ENCODE data around the gene BTBD17. TPM values are rescaled to one million over a fixed set of nuclear protein-coding genes. Genes with fewer than 3 reads are reported as not detected.

BTBD17 gene
- total RNA-seq, 1 donor from 2014 or later = not detected

DNA sequence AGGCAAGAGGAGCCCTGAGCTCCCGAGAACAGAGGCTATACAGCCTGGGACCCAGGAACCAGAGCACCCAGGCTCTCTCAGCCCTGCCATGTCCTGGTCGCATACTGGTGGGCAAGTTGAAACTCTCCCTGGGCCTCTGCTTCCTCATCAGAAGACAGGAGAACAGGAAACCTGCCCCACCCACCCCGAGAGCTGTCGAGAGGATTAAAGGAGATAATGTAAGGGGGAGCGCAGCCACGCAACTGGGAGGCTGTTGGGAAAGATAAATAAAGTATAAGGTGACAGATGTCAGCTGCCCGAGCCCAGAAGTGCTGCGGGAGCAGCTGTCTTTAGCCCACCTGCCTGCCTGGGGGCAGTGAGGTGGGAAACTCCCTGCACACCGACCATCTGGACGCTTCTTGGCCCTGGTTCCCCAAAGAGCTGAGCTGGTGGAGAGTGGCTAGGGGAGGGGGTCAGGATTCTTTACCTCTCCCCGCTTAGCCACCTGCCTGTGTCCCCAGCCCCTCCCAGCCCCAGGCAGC lies 28.8 kb downstream of the BTBD17 start:
- H3K36me3 Mint-ChIP-seq (ENCODE audit: low read depth) = no peaks in the 10 kb centered on the region
- peaks cover 16% of the 10 kb centered on the region for H3K27me3 Mint-ChIP-seq
- no peak for ATAC-seq (ENCODE audit: low read depth)
- POLR2A ChIA-PET = no interaction called here
- H3K27ac Mint-ChIP-seq = no peak overlapping the region
- DNase-seq = no peak
- H3K9me3 Mint-ChIP-seq = no peaks in the 10 kb centered on the region
- no peaks in the 10 kb centered on the region for H3K4me1 Mint-ChIP-seq
- TF ChIP-seq, protein P1, sequence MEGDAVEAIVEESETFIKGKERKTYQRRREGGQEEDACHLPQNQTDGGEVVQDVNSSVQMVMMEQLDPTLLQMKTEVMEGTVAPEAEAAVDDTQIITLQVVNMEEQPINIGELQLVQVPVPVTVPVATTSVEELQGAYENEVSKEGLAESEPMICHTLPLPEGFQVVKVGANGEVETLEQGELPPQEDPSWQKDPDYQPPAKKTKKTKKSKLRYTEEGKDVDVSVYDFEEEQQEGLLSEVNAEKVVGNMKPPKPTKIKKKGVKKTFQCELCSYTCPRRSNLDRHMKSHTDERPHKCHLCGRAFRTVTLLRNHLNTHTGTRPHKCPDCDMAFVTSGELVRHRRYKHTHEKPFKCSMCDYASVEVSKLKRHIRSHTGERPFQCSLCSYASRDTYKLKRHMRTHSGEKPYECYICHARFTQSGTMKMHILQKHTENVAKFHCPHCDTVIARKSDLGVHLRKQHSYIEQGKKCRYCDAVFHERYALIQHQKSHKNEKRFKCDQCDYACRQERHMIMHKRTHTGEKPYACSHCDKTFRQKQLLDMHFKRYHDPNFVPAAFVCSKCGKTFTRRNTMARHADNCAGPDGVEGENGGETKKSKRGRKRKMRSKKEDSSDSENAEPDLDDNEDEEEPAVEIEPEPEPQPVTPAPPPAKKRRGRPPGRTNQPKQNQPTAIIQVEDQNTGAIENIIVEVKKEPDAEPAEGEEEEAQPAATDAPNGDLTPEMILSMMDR (IDR thresholded peaks at IDR 0.05) = no peak
- CTCF ChIA-PET = no interaction called here
- intact Hi-C loops (cut with micrococcal nuclease) = no loop called here
- H3K4me3 Mint-ChIP-seq = no peak overlapping the region

DNA sequence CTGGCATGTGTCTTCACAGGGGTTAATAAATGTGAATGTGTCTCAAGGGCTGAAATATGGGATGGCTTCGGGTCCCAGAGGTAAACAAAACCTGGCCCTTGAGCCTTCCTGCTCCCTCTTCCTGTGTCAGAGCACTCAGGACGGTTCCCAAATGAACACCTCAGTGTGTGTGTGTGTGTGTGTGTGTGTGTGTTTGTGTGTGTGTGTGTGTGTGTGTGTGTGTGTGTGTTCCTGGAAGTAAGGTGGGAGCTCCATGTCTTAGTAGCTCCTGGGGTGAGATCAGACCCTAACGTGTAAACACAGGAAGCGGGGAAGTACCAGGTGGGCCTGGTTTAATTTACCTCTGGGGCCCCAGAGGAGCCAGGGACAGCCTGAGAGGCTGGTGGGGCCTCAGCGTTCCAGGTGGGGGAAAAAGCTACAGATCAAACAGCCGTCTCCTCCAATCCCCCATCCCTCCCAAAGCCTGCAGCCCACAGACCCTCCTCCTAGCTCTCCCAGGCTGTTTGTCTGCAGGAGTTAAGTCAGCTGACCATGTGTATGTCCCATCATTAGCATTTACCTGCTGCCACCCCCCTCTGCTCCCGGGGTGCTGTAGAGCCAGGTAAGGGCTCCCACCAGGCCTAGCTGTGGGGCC lies 29.5 kb downstream of the BTBD17 start:
- intact Hi-C loops (cut with micrococcal nuclease) = no loop called here
- POLR2A ChIA-PET = interaction anchor here (0.7 kb wide), 1 partner anchor 287 kb away, joined by 3 read pairs; no protein-coding TSS in a partner anchor
- CTCF ChIA-PET = no interaction called here
- H3K27me3 Mint-ChIP-seq = peaks cover 23% of the 10 kb centered on the region
- H3K9me3 Mint-ChIP-seq = no peaks in the 10 kb centered on the region
- no peaks in the 10 kb centered on the region for H3K36me3 Mint-ChIP-seq (ENCODE audit: low read depth)
- TF ChIP-seq, protein P1 (IDR thresholded peaks at IDR 0.05) = no peak
- ATAC-seq (ENCODE audit: low read depth) (no peak), DNase-seq (no peak)
- no peak overlapping the region for H3K27ac Mint-ChIP-seq
- no peak overlapping the region for H3K4me3 Mint-ChIP-seq
- no peaks in the 10 kb centered on the region for H3K4me1 Mint-ChIP-seq

DNA sequence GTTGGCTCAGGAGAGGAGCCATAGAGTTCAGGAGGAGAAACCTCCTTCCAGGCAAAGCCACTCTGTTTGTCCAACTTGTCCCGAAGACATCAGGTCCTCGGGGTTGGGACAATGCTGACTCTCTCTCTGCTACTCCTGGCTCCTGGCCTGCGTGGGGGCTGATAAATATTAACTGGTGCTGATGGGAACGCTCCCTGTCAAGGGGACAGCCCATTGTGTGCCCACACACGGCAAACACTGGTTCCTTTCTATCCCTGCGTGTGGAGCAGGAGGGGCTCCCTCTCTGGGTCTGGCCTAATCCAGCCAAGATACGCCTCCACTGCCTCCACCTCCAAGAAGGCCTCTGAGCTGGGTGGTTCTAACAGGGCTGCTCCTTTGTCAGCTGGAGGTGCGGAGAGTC lies 31.2 kb downstream of the BTBD17 start:
- DNase-seq = no peak
- Mint-ChIP-seq H3K36me3 (ENCODE audit: low read depth) (no peaks in the 10 kb centered on the region), H3K4me1 (peaks cover 7% of the 10 kb centered on the region), H3K4me3 (no peak overlapping the region), H3K27me3 (peaks cover 31% of the 10 kb centered on the region), H3K27ac (no peak overlapping the region), H3K9me3 (no peaks in the 10 kb centered on the region)
- CTCF ChIA-PET = no interaction called here
- TF ChIP-seq, protein P1 (IDR thresholded peaks at IDR 0.05) = no peak
- intact Hi-C loops (cut with micrococcal nuclease) = no loop called here
- POLR2A ChIA-PET = no interaction called here
- no peak for ATAC-seq (ENCODE audit: low read depth)

DNA sequence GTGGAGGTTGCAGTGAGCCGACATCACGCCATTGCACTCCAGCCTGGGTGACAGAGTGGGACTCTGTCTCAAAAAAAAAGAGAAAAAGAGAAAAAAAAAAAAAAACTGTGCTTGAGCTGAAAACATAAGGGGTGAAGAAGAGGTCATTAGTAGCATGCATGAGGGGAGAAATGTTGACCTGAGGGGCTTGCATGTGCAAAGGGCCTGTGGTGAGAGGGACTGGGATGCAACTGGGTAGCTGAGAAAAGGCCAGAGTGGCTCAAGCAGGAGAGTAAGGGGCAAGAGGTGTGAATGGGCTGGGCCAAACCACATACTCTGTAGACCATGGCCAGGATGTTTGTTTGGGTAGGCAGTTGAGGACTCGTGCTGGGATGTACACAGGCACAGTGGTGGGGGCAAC lies 32.3 kb downstream of the BTBD17 start:
- H3K27me3 Mint-ChIP-seq = peaks cover 39% of the 10 kb centered on the region
- TF ChIP-seq, protein P1 (IDR thresholded peaks at IDR 0.05) = no peak
- no peak for ATAC-seq (ENCODE audit: low read depth)
- no peaks in the 10 kb centered on the region for H3K36me3 Mint-ChIP-seq (ENCODE audit: low read depth)
- H3K27ac Mint-ChIP-seq = no peak overlapping the region
- ChIA-PET POLR2A (no interaction called here), CTCF (no interaction called here)
- H3K9me3 Mint-ChIP-seq = no peaks in the 10 kb centered on the region
- DNase-seq = no peak
- intact Hi-C loops (cut with micrococcal nuclease) = no loop called here
- peaks cover 9% of the 10 kb centered on the region for H3K4me1 Mint-ChIP-seq
- no peak overlapping the region for H3K4me3 Mint-ChIP-seq

DNA sequence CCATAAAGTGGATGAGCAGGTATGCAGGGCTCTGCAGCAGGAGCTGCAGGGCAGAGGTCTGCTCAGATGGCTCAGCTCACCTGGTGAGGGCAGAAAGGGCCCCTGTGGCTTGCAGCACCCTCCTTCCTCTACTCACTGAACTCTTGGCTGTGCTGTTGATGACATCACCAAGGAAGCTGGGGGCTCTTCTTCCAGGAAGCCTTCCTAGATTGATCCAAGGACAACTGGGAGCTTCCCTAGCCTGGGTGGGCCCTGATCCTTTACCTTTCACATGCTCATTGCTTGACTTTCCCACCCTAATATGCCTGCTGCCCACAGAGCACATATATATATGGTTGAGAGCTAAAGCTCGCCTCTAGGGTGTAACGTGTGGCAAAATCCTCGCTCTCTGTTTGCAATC lies 33.2 kb downstream of the BTBD17 start:
- ATAC-seq (ENCODE audit: low read depth) (no peak), DNase-seq (no peak)
- no peak overlapping the region for H3K27ac Mint-ChIP-seq
- ChIA-PET POLR2A (no interaction called here), CTCF (no interaction called here)
- intact Hi-C loops (cut with micrococcal nuclease) = no loop called here
- H3K4me3 Mint-ChIP-seq = no peak overlapping the region
- H3K9me3 Mint-ChIP-seq = no peaks in the 10 kb centered on the region
- H3K36me3 Mint-ChIP-seq (ENCODE audit: low read depth) = no peaks in the 10 kb centered on the region
- TF ChIP-seq, protein P1 (IDR thresholded peaks at IDR 0.05) = no peak
- H3K4me1 Mint-ChIP-seq = peaks cover 9% of the 10 kb centered on the region
- H3K27me3 Mint-ChIP-seq = peaks cover 39% of the 10 kb centered on the region
